SK-N-MC (cell line): ENCODE data around the gene CADM4.

Experiments used
- EZH2 ChIP-seq: fragments of 200-600 bp; sonication (generic); IDR thresholded peaks from one replicate; pipeline ENCODE4 v1.6.1; 2017; ENCODE audit warnings: antibody characterized with exemption
- FOXP2 ChIP-seq: optimal IDR thresholded peaks from 2 replicates; pipeline ENCODE3; 2011; ENCODE audit warnings: mild to moderate bottlenecking, moderate library complexity; ENCODE audit not compliant: insufficient read depth; ENCODE audit errors: extremely low read length, control extremely low read depth
- POLR2AphosphoS5 ChIP-seq: IDR thresholded peaks from 2 replicates; pipeline ENCODE4 v1.6.1; 2012; ENCODE audit warnings: mild to moderate bottlenecking, low read depth, low read length, borderline replicate concordance

GRCh38 chr19:43674183-43674582, 34.5 kb upstream of the CADM4 start:
- TF ChIP-seq EZH2 (no peak), POLR2AphosphoS5 (no peak), FOXP2 (no peak)
